ENCODE results near the gene SUCO. TPM values are rescaled to one million over a fixed set of nuclear protein-coding genes. Genes with fewer than 3 reads are reported as not detected.

The SUCO gene
- total RNA-seq, 1 donor from 2014 or later = 67.2 TPM

DNA sequence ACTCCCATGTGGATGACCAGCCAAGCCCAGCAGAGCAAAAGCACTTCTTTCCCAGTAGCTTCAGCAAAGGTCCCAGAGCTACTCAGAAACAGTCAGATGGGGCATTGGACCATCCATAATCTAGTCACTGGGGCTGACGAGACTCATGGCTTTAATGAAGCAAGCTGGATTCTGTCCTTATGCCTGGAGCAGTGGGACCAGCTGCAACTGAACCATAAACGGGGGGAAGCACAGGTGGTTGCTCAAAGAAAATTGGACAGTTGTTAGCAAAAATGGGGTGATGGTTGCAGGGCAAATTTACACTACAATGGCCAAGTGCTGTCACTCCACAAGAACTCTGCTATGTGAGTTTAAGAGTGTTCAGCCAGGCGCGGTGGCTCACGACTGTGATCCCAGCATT lies 108.5 kb downstream of the SUCO start:
- no peak for DNase-seq (ENCODE audit: low spot score)

- DNase-seq (ENCODE audit: low spot score) = no peak
Observed at GRCh38 chr1:172642970-172643369, 110.0 kb downstream of the SUCO start.

- DNase-seq (ENCODE audit: low spot score) = no peak
Observed at GRCh38 chr1:172646653-172647052, 113.7 kb downstream of the SUCO start.

- DNase-seq (ENCODE audit: low spot score) = no peak
Observed at GRCh38 chr1:172647110-172647564, 114.2 kb downstream of the SUCO start.

GRCh38 chr1:172647987-172648386 lies 115.0 kb downstream of the SUCO start:
- no peak for DNase-seq (ENCODE audit: low spot score)

GRCh38 chr1:172650474-172651193 lies 117.7 kb downstream of the SUCO start:
- DNase-seq (ENCODE audit: low spot score) = no peak

DNA sequence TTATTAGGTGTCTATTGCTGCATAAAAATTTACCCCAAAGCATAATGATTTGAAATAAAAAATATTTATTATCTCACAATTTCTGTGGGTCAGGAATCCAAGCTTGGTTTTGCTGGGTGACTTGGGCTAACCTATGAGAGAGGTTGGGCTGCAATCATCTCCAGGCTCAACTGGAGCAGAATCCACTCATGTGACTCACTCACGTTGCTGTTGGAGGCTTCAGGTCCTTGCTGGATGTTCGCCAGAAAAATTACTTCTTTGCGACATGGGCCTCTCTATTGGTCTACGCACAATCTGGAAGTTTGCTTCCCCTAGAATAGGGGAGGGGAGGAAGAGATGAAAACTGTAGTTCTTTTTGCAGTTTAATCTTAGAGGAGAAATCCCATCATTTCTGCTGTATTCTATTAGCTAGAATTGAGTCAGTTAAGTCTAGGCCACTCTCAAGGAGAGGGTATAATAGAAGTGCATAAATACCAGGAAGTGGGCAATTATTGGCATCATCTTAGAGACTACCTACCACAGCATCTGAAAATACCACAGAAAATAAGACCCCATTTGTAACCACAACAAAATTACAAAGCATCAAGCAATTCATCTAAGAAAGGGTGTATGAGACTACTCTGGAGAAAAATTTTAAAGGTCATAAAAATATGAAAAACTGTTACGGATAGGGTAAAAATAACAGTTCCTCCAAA lies 120.2 kb downstream of the SUCO start:
- DNase-seq (ENCODE audit: low spot score) = no peak

GRCh38 chr1:172654535-172654934 lies 121.6 kb downstream of the SUCO start:
- no peak for DNase-seq (ENCODE audit: low spot score)

DNA sequence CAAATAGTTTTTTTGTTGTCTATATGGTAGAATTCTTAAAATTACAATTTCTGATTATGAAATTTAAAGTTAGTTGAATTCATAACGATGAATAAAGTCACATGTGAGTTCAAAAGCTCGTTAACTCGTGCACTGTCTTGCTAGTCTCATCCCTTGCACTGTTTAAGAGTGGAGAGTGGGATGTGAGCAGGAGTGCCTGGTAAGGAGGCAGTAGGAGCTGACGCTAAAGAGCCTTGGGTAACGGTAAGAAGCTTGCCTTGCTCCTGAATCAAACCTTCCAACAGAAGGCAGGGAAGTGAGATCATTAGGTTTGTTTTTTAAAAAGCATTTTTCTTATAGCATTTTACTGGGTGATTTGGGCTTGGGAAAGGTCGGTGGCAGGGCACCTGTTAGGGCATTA lies 123.6 kb downstream of the SUCO start:
- no peak for DNase-seq (ENCODE audit: low spot score)

- DNase-seq (ENCODE audit: low spot score) = no peak
Observed at GRCh38 chr1:172657586-172657985, 124.6 kb downstream of the SUCO start.

DNA sequence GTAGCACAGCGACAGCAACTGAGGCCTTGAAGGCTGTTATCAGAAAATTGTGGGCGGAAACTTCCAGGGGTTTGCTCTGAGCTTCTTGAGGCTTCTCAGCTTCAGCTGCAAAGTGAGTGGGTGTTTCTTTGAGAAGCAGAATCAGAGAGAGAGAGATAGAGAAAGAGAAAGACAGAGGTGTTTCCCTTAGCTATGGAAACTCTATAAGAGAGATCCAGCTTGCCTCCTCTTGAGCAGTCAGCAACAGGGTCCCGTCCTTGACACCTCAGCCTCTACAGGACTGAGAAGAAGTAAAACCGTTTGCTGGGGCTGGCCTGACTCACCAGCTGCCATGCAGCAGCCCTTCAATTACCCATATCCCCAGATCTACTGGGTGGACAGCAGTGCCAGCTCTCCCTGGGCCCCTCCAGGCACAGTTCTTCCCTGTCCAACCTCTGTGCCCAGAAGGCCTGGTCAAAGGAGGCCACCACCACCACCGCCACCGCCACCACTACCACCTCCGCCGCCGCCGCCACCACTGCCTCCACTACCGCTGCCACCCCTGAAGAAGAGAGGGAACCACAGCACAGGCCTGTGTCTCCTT lies 126.0 kb downstream of the SUCO start, which contains the start of gene FASLG:
FASLG (plus strand) TSS at position 233 of the 583 bp plus-strand sequence; CDS start at position 332, 99 bp downstream.
- no peak for DNase-seq (ENCODE audit: low spot score)

DNA sequence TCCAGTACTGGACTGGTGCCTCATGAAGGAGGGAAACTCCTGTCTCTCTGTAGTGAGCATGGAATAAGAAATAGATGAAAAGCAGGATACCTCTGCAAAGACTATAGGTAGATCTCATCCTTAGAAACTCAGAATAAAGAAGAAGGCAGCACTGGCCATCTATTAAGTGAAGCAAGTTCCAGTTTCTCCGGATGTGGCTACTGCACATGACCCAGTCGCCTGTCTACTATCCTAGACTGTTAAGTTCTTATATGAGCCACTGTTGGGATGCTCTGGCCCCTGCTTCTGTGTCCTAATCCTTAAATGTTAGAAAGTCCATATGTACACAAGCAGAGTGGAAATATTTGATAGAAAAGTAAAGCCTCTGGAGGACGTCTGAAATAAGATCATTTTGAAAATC lies 128.2 kb downstream of the SUCO start:
- no peak for DNase-seq (ENCODE audit: low spot score)

Other genes with a start within 250 kb of the SUCO start
- not detected for gene C1orf105, start 112.5 kb upstream of the SUCO start, total RNA-seq (ENCODE audit: insufficient read depth, low replicate concordance)
- gene PIGC, start 89.1 kb upstream of the SUCO start, total RNA-seq (ENCODE audit: insufficient read depth, low replicate concordance) = 45.0 TPM
- 1.4 TPM for gene FASLG, start 126.0 kb downstream of the SUCO start, total RNA-seq (ENCODE audit: insufficient read depth, low replicate concordance)

All from umbilical cord (tissue), 2 donors.